NCI-H2029 treated with DMSO at 0.1 percent for 48 hours (cell line): ENCODE measurements around the gene AP1S3.

ENCODE experiments used
- DNase-seq: peaks from one replicate; lab custom pipeline; 2025; lab: John Stamatoyannopoulos, UW

AP1S3 gene

GRCh38 chr2:223724861-223725260 is 112.5 kb downstream of the AP1S3 start:
- DNase-seq, result no peak

GRCh38 chr2:223723954-223724411 is 113.4 kb downstream of the AP1S3 start:
- no peak for DNase-seq

- no peak for DNase-seq
These were observed 115.2 kb downstream of the AP1S3 start for GRCh38 chr2:223722226-223722625.

- no peak for DNase-seq
These were observed 115.6 kb downstream of the AP1S3 start for GRCh38 chr2:223721746-223722145.

- no peak for DNase-seq
These were observed 117.0 kb downstream of the AP1S3 start for GRCh38 chr2:223720367-223720766.

- no peak for DNase-seq
These were observed 124.7 kb downstream of the AP1S3 start for GRCh38 chr2:223712642-223713041.

- no peak for DNase-seq
These were observed 125.6 kb downstream of the AP1S3 start for GRCh38 chr2:223711596-223712326.
